Measurements from ENCODE around the gene MOB1A.
A peak's percentile ranks its signal among the peaks of the same experiment; 100 is the strongest.
"Not testable (repeated sequence)": the region's sequence is repeated elsewhere in the genome, so short reads cannot be mapped to it uniquely, and the experiment has no call there.

The MOB1A gene

DNA sequence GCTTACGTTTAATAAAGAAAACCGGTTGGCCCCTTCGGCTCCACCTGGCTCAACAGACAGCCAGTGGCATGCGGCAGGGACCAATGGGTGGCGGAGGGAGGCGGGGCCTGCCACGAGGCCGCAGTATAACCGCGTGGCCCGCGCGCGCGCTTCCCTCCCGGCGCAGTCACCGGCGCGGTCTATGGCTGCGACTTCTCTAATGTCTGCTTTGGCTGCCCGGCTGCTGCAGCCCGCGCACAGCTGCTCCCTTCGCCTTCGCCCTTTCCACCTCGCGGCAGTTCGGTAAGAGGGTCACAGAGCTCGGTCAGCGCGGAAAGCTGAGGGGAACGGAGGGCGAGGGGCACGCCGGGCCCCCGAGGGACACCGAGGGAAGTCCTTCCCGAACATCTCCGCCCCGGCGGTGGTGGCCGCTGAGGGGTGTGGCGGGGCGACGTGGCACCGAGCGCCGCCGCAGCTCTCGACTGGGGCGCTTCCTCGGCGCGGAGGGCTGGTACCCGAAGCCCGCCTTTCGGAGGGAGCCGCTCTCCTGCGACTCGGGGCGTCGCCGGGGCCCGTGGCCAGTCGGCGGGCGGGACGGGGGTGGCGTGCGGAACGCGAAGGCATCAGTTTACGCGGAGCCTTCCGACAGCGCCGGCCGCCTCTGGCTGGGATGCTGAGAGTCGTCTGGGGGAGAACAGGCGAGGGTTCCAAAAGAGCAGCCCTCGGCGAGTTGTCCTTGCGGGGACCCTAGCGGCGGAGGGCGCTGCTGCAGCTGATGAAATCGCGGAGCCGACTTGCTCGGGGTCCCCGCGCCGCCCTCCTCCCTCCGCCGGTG lies 20.0 kb upstream of the MOB1A start, which contains the start of gene MTHFD2:
MTHFD2 (plus strand) TSS at position 155 of the 814 bp plus-strand sequence; CDS start at position 182, 27 bp downstream.
- DNase-seq (ENCODE audit: low read depth in 3 of 3), result peak; percentile 85 to 92 (median 86)

DNA sequence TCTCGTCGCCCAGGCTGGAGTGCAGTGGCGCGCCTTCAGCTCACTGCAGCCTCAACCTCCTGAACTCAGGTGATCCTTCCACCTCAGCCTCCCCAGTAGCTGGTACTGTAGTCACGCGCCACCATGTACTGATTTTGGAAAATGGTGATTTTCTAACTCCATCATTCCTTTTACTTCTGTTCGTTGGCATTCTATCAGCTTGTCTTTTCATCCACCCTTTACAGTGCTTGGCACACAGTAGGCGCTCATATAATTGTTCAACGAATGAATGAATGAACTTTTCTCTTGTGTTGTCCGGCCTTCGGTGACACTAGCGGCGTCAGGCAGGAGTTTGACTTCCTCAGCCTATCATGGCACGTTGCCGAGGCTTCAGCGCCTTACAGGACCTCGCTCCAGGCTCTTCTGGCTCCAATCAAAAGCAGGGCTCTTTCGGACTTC lies 19.4 kb upstream of the MOB1A start:
- no peak for DNase-seq (ENCODE audit: low read depth in 3 of 3)

GRCh38 chr2:74197049-74197448 lies 18.4 kb upstream of the MOB1A start:
- DNase-seq (ENCODE audit: low read depth in 3 of 3), result no peak

DNA sequence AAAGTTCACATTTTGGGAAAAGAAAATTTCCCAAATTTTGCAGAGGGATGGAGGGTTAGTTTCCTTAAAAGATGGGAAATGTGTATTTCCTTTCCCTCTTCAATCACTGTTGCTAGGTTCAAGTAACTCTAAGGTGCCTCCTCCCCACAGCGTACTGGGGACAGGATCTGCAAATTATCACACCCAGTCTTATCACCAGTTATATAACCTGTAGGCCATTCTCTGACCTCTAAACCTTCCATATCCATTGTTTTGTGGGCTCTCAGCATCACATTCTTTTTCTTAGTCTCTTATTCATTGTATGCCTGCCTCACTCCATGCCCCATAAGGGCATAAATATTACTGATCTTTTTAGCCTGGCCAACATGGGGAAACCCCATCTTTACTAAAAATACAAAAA lies 16.1 kb upstream of the MOB1A start:
- no peak for DNase-seq (ENCODE audit: low read depth in 3 of 3)

DNA sequence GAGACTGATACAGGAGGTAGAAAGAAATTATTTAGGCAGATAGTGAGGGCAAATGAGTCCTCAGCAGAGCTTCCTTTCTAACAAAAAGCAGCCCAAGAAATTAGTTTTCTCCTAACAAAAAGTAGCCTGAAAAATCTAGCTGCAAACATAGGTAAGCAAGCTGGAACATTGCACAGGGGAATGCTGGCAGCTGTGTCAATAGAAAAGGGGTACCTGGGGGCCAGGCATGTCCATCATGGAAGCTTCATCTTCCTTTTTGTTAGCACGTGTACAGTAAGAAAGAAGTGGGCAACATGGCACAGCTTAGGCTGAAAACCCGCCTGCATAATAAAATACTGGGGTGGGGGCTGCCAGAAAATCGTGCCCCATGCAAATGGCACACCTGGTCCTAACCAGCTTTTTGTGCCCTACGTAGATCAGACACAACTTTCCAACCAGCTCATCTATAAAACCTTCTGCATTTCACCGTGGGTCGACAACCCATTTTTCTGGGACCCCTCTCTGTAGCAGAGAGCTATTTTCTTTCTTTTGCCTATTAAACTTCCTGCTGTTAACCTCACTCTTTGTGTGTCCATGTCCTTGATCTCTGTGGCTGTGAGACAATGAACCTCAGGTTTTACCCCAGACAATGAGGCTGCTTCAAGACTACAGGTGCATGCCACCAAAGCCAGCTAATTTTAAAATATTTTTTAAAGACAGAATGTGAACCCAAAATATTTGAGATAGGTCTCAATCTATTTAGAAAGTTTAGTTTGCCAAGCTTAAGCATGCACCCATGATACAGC lies 13.1 kb upstream of the MOB1A start:
- DNase-seq (ENCODE audit: low read depth in 3 of 3), result no peak

DNA sequence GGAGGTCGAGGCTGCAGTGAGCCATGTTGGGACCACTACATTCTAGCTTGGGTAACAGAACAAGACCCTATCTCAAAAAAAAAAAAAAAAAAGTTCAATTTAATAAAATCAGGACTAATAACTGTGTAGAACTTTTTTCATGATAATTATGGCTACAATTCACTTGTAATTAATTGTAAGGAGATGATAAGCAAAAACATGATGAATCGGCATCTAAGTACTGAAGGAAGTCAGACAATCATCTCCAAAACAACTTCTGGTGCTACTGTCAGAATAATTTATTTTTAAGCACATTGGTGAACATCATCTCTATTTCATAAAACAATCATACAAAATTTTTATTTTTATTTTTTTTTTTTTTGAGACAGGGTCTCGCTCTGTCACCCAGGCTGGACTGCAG lies 10.0 kb upstream of the MOB1A start:
- no peak for DNase-seq (ENCODE audit: low read depth in 3 of 3)

GRCh38 chr2:74188018-74188601 lies 9.4 kb upstream of the MOB1A start:
- DNase-seq (ENCODE audit: low read depth in 3 of 3), result no peak

GRCh38 chr2:74186706-74187105 lies 8.0 kb upstream of the MOB1A start:
- DNase-seq (ENCODE audit: low read depth in 3 of 3), result not testable (repeated sequence)

GRCh38 chr2:74186038-74186437 lies 7.4 kb upstream of the MOB1A start:
- peak in 1 of 3 experiments; percentile 32 for DNase-seq (ENCODE audit: low read depth in 3 of 3)

DNA sequence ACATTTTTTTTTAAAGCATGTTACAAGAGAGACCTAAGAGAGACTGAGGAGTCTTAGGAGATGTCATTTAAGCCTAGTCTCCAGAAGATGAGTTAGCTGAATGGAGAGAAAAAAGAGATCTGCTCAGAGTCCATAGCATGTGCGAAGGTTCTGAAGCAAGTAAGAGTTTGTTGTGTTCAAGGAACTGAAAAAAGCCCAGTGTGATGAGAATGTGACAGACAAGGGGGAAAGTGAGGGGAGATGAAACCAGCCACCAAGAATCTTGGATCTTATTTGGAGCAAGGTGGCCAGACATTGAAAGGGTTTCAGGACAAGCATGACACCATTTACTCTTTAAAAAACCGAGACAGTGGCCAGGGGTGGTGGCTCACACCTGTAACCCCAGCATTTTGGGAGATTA lies 5.2 kb upstream of the MOB1A start:
- DNase-seq (ENCODE audit: low read depth in 3 of 3), result no peak

- DNase-seq (ENCODE audit: low read depth in 3 of 3), result no peak
Observed at GRCh38 chr2:74181739-74182138, 3.1 kb upstream of the MOB1A start.

GRCh38 chr2:74179063-74179865 lies 585 bp upstream of the MOB1A start:
- DNase-seq (ENCODE audit: low read depth in 3 of 3), result no peak

DNA sequence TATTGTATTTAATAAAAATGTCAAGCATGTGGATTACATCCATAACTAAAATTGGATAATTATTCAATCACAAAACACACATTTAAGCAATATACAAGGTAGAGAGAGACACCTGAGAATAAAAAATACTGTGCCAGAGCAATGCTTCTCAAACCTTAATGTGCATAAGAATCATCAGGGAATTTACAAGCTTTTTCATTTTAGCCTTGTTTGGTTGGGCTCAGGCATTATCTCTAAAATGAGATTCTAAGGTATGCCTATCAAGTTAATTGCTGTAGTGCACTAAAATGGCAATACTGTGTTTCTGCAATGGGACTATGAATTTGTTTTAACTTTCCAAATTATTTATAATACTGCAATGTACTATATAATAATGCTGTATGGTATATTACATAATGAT lies 983 bp downstream of the MOB1A start:
- no peak for DNase-seq (ENCODE audit: low read depth in 3 of 3)

DNA sequence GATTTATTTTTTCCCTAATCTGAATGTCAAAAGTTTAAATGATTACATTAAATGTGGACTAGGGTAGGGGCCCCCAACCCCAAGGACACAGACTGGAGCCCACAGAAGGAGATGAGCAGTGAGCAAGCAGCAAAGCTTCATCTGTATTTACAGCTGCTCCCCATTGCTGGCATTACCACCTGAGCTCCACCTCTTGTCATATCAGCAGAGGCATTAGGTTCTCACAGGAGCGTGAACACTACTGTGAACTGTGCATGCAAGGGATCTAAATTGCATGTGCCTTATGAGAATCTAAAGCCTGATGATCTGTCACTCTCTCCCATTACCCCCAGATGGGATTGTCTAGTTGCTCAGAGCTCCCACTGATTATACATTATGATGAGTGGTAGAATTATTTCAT lies 3.8 kb downstream of the MOB1A start:
- no peak for DNase-seq (ENCODE audit: low read depth in 3 of 3)

GRCh38 chr2:74168739-74169138 lies 9.9 kb downstream of the MOB1A start:
- DNase-seq (ENCODE audit: low read depth in 3 of 3), result no peak

DNA sequence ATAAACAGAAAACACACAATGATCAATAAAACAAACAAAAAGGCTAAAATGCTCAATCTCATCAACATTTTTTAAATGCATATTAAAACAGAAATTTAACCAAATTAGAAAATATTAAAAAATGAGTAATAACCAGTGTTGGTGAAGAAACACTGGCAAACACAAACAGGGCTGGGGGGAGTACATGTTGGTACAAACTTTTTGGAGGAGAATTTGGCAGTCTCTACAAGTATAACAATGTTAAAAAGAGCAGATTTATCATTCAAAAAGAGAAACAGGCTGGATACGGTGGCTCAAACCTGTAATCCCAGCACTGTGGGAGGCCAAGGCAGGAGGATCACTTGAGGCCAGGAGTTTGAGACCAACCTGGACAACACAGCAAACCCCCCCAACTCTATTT lies 13.9 kb downstream of the MOB1A start:
- no peak for DNase-seq (ENCODE audit: low read depth in 3 of 3)

GRCh38 chr2:74162951-74163350 lies 15.7 kb downstream of the MOB1A start:
- no peak for DNase-seq (ENCODE audit: low read depth in 3 of 3)

DNA sequence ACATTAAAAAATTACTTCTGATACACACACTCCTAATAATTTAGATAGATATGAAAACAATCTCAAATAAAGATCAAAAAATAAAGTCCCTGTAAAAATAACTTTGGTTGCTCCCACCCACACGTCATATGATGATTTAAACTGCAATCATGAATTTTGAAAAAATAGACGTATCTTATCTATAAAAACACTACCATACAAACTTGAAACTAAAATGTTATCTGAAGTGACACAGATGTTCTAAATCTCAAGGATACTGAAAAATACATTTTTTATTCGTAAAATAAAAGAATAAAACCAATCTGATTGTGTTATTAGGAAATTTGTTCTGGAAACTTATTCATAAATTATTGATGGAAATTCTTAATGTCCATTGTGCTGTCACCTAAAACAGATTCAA lies 22.8 kb downstream of the MOB1A start:
- DNase-seq (ENCODE audit: low read depth in 3 of 3), result no peak

- DNase-seq (ENCODE audit: low read depth in 3 of 3), result no peak
Observed at GRCh38 chr2:74152954-74153353, 25.7 kb downstream of the MOB1A start.

DNA sequence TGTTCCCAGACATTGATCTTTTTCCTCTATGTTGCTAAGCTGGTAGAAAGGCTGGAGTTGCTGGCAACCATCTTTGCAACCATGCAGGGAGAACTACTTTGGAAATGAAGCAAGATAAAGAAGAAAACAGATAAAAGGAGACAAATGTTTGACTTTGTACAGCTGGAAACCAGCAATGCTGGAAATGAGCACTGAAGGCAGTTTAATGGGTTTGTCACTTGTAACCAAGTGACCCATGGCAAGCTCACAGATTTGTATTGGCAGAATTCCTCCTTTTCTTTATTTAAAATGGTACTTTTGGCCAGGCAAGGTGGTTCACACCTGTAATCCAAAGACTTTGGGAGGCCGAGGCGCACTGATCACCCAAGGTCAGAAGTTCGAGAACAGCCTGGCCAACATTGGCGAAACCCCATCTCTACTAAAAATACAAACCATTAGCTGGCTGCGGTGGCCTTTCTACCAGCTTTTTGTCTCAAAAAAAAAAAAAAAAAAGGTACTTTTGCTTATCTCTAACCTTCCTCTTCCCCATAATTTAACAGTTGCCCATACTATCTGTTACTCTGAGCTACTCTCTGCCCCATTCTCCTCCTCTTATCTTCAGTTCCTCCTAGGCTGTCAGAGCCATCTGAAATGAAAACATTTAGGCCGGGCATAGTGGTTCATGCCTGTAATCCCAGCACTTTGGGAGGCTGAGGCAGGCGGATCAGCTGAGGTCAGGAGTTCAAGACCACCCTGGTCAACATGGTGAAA lies 28.9 kb downstream of the MOB1A start:
- no peak for DNase-seq (ENCODE audit: low read depth in 3 of 3)

GRCh38 chr2:74149247-74149525 lies 29.5 kb downstream of the MOB1A start:
- no peak for DNase-seq (ENCODE audit: low read depth in 3 of 3)
